Measurements from ENCODE around the gene ANKFN1.

Gene ANKFN1

GRCh38 chr17:56471696-56472095 lies 318.4 kb downstream of the ANKFN1 start:
- Mint-ChIP-seq H3K4me3 (no peak overlapping the region), H3K27ac (no peak overlapping the region), H3K4me1 (ENCODE audit: low read depth) (no peaks in the 10 kb centered on the region), H3K9me3 (peaks cover 11% of the 10 kb centered on the region), H3K36me3 (ENCODE audit: low read depth) (no peaks in the 10 kb centered on the region), H3K27me3 (no peaks in the 10 kb centered on the region)

GRCh38 chr17:56475116-56475515 lies 321.8 kb downstream of the ANKFN1 start:
- no peaks in the 10 kb centered on the region for H3K36me3 Mint-ChIP-seq (ENCODE audit: low read depth)
- peaks cover 11% of the 10 kb centered on the region for H3K9me3 Mint-ChIP-seq
- no peak overlapping the region for H3K4me3 Mint-ChIP-seq
- H3K4me1 Mint-ChIP-seq (ENCODE audit: low read depth): no peaks in the 10 kb centered on the region
- H3K27me3 Mint-ChIP-seq: no peaks in the 10 kb centered on the region
- no peak overlapping the region for H3K27ac Mint-ChIP-seq

GRCh38 chr17:56478836-56479447 lies 325.7 kb downstream of the ANKFN1 start:
- H3K36me3 Mint-ChIP-seq (ENCODE audit: low read depth): no peaks in the 10 kb centered on the region
- peaks cover 6% of the 10 kb centered on the region for H3K27me3 Mint-ChIP-seq
- H3K9me3 Mint-ChIP-seq: peaks cover 4% of the 10 kb centered on the region
- no peaks in the 10 kb centered on the region for H3K4me1 Mint-ChIP-seq (ENCODE audit: low read depth)
- H3K4me3 Mint-ChIP-seq: no peak overlapping the region
- no peak overlapping the region for H3K27ac Mint-ChIP-seq

- peaks cover 6% of the 10 kb centered on the region for H3K27me3 Mint-ChIP-seq
- H3K27ac Mint-ChIP-seq: no peak overlapping the region
- no peaks in the 10 kb centered on the region for H3K36me3 Mint-ChIP-seq (ENCODE audit: low read depth)
- no peak overlapping the region for H3K4me3 Mint-ChIP-seq
- no peaks in the 10 kb centered on the region for H3K4me1 Mint-ChIP-seq (ENCODE audit: low read depth)
- H3K9me3 Mint-ChIP-seq: peaks cover 4% of the 10 kb centered on the region
Measured at GRCh38 chr17:56480501-56480900, 327.2 kb downstream of the ANKFN1 start.

GRCh38 chr17:56481659-56482058 lies 328.4 kb downstream of the ANKFN1 start:
- no peaks in the 10 kb centered on the region for H3K4me1 Mint-ChIP-seq (ENCODE audit: low read depth)
- H3K4me3 Mint-ChIP-seq: no peak overlapping the region
- peaks cover 6% of the 10 kb centered on the region for H3K27me3 Mint-ChIP-seq
- H3K27ac Mint-ChIP-seq: no peak overlapping the region
- no peaks in the 10 kb centered on the region for H3K9me3 Mint-ChIP-seq
- H3K36me3 Mint-ChIP-seq (ENCODE audit: low read depth): no peaks in the 10 kb centered on the region

- Mint-ChIP-seq H3K4me1 (ENCODE audit: low read depth) (no peaks in the 10 kb centered on the region), H3K27me3 (peaks cover 6% of the 10 kb centered on the region), H3K27ac (no peak overlapping the region), H3K4me3 (no peak overlapping the region), H3K36me3 (ENCODE audit: low read depth) (no peaks in the 10 kb centered on the region), H3K9me3 (no peaks in the 10 kb centered on the region)
Measured at GRCh38 chr17:56482229-56482628, 329.0 kb downstream of the ANKFN1 start.

GRCh38 chr17:56486732-56487131 lies 333.5 kb downstream of the ANKFN1 start:
- Mint-ChIP-seq H3K9me3 (no peaks in the 10 kb centered on the region), H3K36me3 (ENCODE audit: low read depth) (no peaks in the 10 kb centered on the region), H3K27me3 (peaks cover 2% of the 10 kb centered on the region), H3K27ac (no peak overlapping the region), H3K4me1 (ENCODE audit: low read depth) (no peaks in the 10 kb centered on the region), H3K4me3 (no peak overlapping the region)

GRCh38 chr17:56488800-56489199 lies 335.5 kb downstream of the ANKFN1 start:
- no peaks in the 10 kb centered on the region for H3K27me3 Mint-ChIP-seq
- no peaks in the 10 kb centered on the region for H3K9me3 Mint-ChIP-seq
- H3K36me3 Mint-ChIP-seq (ENCODE audit: low read depth): no peaks in the 10 kb centered on the region
- H3K4me3 Mint-ChIP-seq: no peak overlapping the region
- no peaks in the 10 kb centered on the region for H3K4me1 Mint-ChIP-seq (ENCODE audit: low read depth)
- H3K27ac Mint-ChIP-seq: no peak overlapping the region

GRCh38 chr17:56489980-56490379 lies 336.7 kb downstream of the ANKFN1 start:
- Mint-ChIP-seq H3K27me3 (no peaks in the 10 kb centered on the region), H3K27ac (no peak overlapping the region), H3K4me3 (no peak overlapping the region), H3K9me3 (no peaks in the 10 kb centered on the region), H3K36me3 (ENCODE audit: low read depth) (no peaks in the 10 kb centered on the region), H3K4me1 (ENCODE audit: low read depth) (no peaks in the 10 kb centered on the region)

- H3K4me3 Mint-ChIP-seq: no peak overlapping the region
- no peaks in the 10 kb centered on the region for H3K36me3 Mint-ChIP-seq (ENCODE audit: low read depth)
- H3K27ac Mint-ChIP-seq: no peak overlapping the region
- H3K9me3 Mint-ChIP-seq: no peaks in the 10 kb centered on the region
- no peaks in the 10 kb centered on the region for H3K4me1 Mint-ChIP-seq (ENCODE audit: low read depth)
- H3K27me3 Mint-ChIP-seq: no peaks in the 10 kb centered on the region
Measured at GRCh38 chr17:56495556-56495955, 342.3 kb downstream of the ANKFN1 start.

- Mint-ChIP-seq H3K27ac (no peak overlapping the region), H3K27me3 (no peaks in the 10 kb centered on the region), H3K36me3 (ENCODE audit: low read depth) (no peaks in the 10 kb centered on the region), H3K4me1 (ENCODE audit: low read depth) (no peaks in the 10 kb centered on the region), H3K9me3 (no peaks in the 10 kb centered on the region), H3K4me3 (no peak overlapping the region)
Measured at GRCh38 chr17:56497132-56497531, 343.9 kb downstream of the ANKFN1 start.

- no peaks in the 10 kb centered on the region for H3K9me3 Mint-ChIP-seq
- H3K4me1 Mint-ChIP-seq (ENCODE audit: low read depth): no peaks in the 10 kb centered on the region
- no peaks in the 10 kb centered on the region for H3K36me3 Mint-ChIP-seq (ENCODE audit: low read depth)
- H3K27ac Mint-ChIP-seq: no peak overlapping the region
- no peak overlapping the region for H3K4me3 Mint-ChIP-seq
- H3K27me3 Mint-ChIP-seq: no peaks in the 10 kb centered on the region
Measured at GRCh38 chr17:56499799-56500388, 346.6 kb downstream of the ANKFN1 start.

- Mint-ChIP-seq H3K27me3 (no peaks in the 10 kb centered on the region), H3K4me1 (ENCODE audit: low read depth) (no peaks in the 10 kb centered on the region), H3K36me3 (ENCODE audit: low read depth) (no peaks in the 10 kb centered on the region), H3K27ac (no peak overlapping the region), H3K4me3 (no peak overlapping the region), H3K9me3 (no peaks in the 10 kb centered on the region)
Measured at GRCh38 chr17:56502120-56502654, 348.9 kb downstream of the ANKFN1 start.

- Mint-ChIP-seq H3K9me3 (no peaks in the 10 kb centered on the region), H3K27me3 (no peaks in the 10 kb centered on the region), H3K4me3 (no peak overlapping the region), H3K4me1 (ENCODE audit: low read depth) (no peaks in the 10 kb centered on the region), H3K36me3 (ENCODE audit: low read depth) (no peaks in the 10 kb centered on the region), H3K27ac (no peak overlapping the region)
Measured at GRCh38 chr17:56505154-56505756, 352.0 kb downstream of the ANKFN1 start.

GRCh38 chr17:56506349-56506748 lies 353.1 kb downstream of the ANKFN1 start:
- no peaks in the 10 kb centered on the region for H3K4me1 Mint-ChIP-seq (ENCODE audit: low read depth)
- no peaks in the 10 kb centered on the region for H3K9me3 Mint-ChIP-seq
- no peak overlapping the region for H3K4me3 Mint-ChIP-seq
- no peaks in the 10 kb centered on the region for H3K36me3 Mint-ChIP-seq (ENCODE audit: low read depth)
- no peaks in the 10 kb centered on the region for H3K27me3 Mint-ChIP-seq
- H3K27ac Mint-ChIP-seq: no peak overlapping the region
